Measurements from ENCODE around the gene NPIPA1.

GRCh38 chr16:14958970-14959369 is 21.7 kb downstream of the NPIPA1 start:
- TF ChIP-seq CTCF (IDR thresholded peaks at IDR 0.05) (no peak), MAX (CRISPR knock-in tag; IDR thresholded peaks at IDR 0.05) (no peak), AFF4 (CRISPR knock-in tag; IDR thresholded peaks at IDR 0.05; ENCODE audit: borderline replicate concordance) (no peak), ZNF121 (CRISPR knock-in tag; IDR thresholded peaks at IDR 0.05) (no peak), GABPB1 (CRISPR knock-in tag; IDR thresholded peaks at IDR 0.05) (no peak), MXD4 (CRISPR knock-in tag; IDR thresholded peaks at IDR 0.05; ENCODE audit: borderline replicate concordance) (no peak)
